ENCODE results near the gene NHEJ1.

- TF ChIP-seq CTCF (IDR thresholded peaks at IDR 0.05) (no peak), POLR2A (IDR thresholded peaks at IDR 0.05) (no peak)
Observed at GRCh38 chr2:219082332-219082958, 78.2 kb downstream of the NHEJ1 start.

All from body of pancreas (tissue), 4 donors.